ENCODE measurements around the gene MAST4. TPM values are rescaled to one million over a fixed set of nuclear protein-coding genes. Genes with fewer than 3 reads are reported as not detected.

MAST4 gene
- total RNA-seq, 2 donors from 2014 or later: 36.8 to 45.7 TPM

DNA sequence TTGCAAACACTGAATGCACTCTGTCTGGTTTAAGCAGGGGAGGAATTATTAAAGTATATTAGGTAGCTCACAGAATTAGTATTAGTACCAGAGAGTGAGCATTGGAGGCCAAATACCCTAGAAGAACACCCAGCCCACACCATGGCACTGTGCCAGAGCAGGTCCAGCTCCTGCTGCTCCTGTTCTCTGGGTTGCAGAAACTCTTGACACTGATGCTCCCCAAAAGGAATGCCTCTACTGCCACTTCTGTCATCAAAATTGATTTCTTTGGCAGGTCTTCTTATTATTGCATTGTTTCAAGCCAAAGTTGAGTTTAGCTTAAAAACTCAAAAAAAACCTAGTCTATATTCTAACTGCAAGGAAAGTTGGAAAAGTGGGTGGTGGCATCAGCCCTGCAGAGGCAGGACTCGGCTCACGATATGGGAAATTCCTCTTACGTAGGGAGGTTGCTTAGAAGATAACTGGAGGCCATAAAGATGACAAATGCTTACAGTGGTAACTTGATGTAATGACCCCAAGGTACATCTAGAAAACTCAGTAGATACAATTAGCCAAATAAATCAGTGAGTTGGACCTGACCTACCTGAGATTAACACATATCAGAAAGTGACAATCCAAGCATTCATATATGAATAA, 477.0 kb downstream of the MAST4 start:
- Histone ChIP-seq H3K9me3 (no peaks in the 10 kb centered on the region), H3K4me3 (no peak overlapping the region), H3K36me3 (no peaks in the 10 kb centered on the region), H3K27me3 (replicated peaks; ENCODE audit: insufficient read depth) (no peaks in the 10 kb centered on the region), H3K4me1 (replicated peaks) (no peaks in the 10 kb centered on the region), H3K27ac (no peak overlapping the region)
- WGBS: 88% methylated on average over 3 of the region's 3 CpGs
- no peak for DNase-seq (ENCODE audit: low spot score)
- TF ChIP-seq, protein P1, sequence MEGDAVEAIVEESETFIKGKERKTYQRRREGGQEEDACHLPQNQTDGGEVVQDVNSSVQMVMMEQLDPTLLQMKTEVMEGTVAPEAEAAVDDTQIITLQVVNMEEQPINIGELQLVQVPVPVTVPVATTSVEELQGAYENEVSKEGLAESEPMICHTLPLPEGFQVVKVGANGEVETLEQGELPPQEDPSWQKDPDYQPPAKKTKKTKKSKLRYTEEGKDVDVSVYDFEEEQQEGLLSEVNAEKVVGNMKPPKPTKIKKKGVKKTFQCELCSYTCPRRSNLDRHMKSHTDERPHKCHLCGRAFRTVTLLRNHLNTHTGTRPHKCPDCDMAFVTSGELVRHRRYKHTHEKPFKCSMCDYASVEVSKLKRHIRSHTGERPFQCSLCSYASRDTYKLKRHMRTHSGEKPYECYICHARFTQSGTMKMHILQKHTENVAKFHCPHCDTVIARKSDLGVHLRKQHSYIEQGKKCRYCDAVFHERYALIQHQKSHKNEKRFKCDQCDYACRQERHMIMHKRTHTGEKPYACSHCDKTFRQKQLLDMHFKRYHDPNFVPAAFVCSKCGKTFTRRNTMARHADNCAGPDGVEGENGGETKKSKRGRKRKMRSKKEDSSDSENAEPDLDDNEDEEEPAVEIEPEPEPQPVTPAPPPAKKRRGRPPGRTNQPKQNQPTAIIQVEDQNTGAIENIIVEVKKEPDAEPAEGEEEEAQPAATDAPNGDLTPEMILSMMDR (IDR thresholded peaks at IDR 0.05): no peak
- intact Hi-C loops (cut with DNase I): no loop called here

DNA sequence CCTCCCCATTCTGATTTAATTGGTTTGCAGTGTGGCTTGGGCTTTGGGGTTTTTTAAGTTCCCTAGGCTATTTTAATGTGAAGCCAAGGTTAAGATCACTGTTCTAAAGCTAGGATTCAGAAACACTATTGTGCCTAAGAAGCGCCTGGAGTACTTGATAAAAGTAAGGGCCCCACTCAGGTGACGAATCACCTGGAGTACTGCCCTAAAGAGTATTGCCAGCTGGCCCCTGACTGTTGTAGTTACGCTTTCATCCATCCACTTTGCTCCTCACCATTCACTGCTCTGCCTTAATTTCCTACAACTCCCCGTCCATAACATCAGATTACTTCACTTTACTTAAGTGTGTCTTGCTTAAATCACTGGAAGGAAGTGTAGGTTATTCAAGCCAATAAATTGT, 481.1 kb downstream of the MAST4 start:
- H3K27ac ChIP-seq: no peak overlapping the region
- TF ChIP-seq, protein P1 (IDR thresholded peaks at IDR 0.05): no peak
- TF ChIP-seq POLR2A (IDR thresholded peaks at IDR 0.05) (no peak), POLR2AphosphoS5 (IDR thresholded peaks at IDR 0.05) (no peak)

GRCh38 chr5:67081261-67081660, 485.1 kb downstream of the MAST4 start:
- TF ChIP-seq POLR2A (IDR thresholded peaks at IDR 0.05): no peak
- TF ChIP-seq POLR2AphosphoS5 (IDR thresholded peaks at IDR 0.05): no peak
- TF ChIP-seq, protein P1 (IDR thresholded peaks at IDR 0.05): no peak
- 91% methylated on average over 2 of the region's 2 CpGs for WGBS
- Histone ChIP-seq H3K4me3 (no peak overlapping the region), H3K36me3 (no peaks in the 10 kb centered on the region), H3K4me1 (replicated peaks) (no peaks in the 10 kb centered on the region), H3K27ac (no peak overlapping the region), H3K9me3 (no peaks in the 10 kb centered on the region), H3K27me3 (replicated peaks; ENCODE audit: insufficient read depth) (no peaks in the 10 kb centered on the region)
- DNase-seq (ENCODE audit: low spot score): no peak
- intact Hi-C loops (cut with DNase I): no loop called here

More for the DNA sequence above, 481.1 kb downstream of the MAST4 start:
- Histone ChIP-seq H3K4me1 (replicated peaks) (no peaks in the 10 kb centered on the region), H3K9me3 (no peaks in the 10 kb centered on the region), H3K36me3 (no peaks in the 10 kb centered on the region), H3K27me3 (replicated peaks; ENCODE audit: insufficient read depth) (no peaks in the 10 kb centered on the region), H3K4me3 (no peak overlapping the region)
- 91% methylated on average over 4 of the region's 4 CpGs for WGBS
- no peak for DNase-seq (ENCODE audit: low spot score)
- intact Hi-C loops (cut with DNase I): no loop called here

DNA sequence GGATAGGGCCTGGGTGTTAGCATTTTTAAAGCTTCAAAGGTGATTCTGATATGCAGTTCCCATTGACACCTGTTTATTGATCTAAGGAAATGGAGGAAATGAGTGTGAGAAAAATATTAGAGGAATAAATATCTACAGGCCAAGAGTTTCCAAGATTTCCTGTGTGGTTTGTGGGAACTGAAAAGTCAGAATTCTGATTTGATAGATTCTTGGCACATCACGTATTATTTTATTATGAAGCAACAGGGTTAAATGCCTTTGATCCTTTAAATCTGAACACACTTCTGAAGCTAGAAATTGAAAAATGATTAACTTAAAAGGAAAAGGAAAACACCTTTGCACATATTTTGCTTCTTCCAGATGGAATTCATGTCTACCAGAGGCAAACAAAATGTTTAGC, 486.7 kb downstream of the MAST4 start:
- 59% methylated on average over 1 of the region's 1 CpG for WGBS
- no peaks in the 10 kb centered on the region for H3K4me1 ChIP-seq (replicated peaks)
- intact Hi-C loops (cut with DNase I): no loop called here
- no peak overlapping the region for H3K4me3 ChIP-seq
- H3K27ac ChIP-seq: no peak overlapping the region
- no peaks in the 10 kb centered on the region for H3K36me3 ChIP-seq
- DNase-seq (ENCODE audit: low spot score): no peak
- no peaks in the 10 kb centered on the region for H3K9me3 ChIP-seq
- TF ChIP-seq, protein P1 (IDR thresholded peaks at IDR 0.05): no peak
- no peak for TF ChIP-seq POLR2AphosphoS5 (IDR thresholded peaks at IDR 0.05)
- no peak for TF ChIP-seq POLR2A (IDR thresholded peaks at IDR 0.05)
- H3K27me3 ChIP-seq (replicated peaks; ENCODE audit: insufficient read depth): no peaks in the 10 kb centered on the region

- no peak for DNase-seq (ENCODE audit: low spot score)
- Histone ChIP-seq H3K4me1 (replicated peaks) (no peaks in the 10 kb centered on the region), H3K36me3 (no peaks in the 10 kb centered on the region), H3K9me3 (no peaks in the 10 kb centered on the region), H3K27ac (no peak overlapping the region), H3K4me3 (no peak overlapping the region), H3K27me3 (replicated peaks; ENCODE audit: insufficient read depth) (no peaks in the 10 kb centered on the region)
- WGBS: 71% methylated on average over 4 of the region's 4 CpGs
- intact Hi-C loops (cut with DNase I): loop anchor here (5.0 kb wide), 1 partner anchor 83 kb away; no protein-coding TSS in a partner anchor
- TF ChIP-seq POLR2A (IDR thresholded peaks at IDR 0.05) (no peak), POLR2AphosphoS5 (IDR thresholded peaks at IDR 0.05) (no peak)
- TF ChIP-seq, protein P1 (IDR thresholded peaks at IDR 0.05): no peak
These were observed 489.4 kb downstream of the MAST4 start for GRCh38 chr5:67085616-67086015.
